SK-N-SH (cell line): ENCODE measurements around the gene RCCD1. TPM values are rescaled to one million over a fixed set of nuclear protein-coding genes. Genes with fewer than 3 reads are reported as not detected.

ENCODE experiments used
- CTCF ChIA-PET: fragments of 300-600, 350-600 bp; formaldehyde crosslinking; extraction: SDS; loops from one replicate; lab custom pipeline; 2021; lab: Yijun Ruan, JAX
- POLR2A ChIA-PET: fragments of 350-600 bp; sonication (Branson Sonifier 250); formaldehyde crosslinking; extraction: SDS; loops from one replicate; lab custom pipeline; 2020; ENCODE audit warnings: antibody characterized with exemption, inconsistent platforms; lab: Yijun Ruan, JAX
- DNase-seq: peaks from one replicate; pipeline ENCODE4 v3.0.0; 2012
- H2AFZ ChIP-seq: fragments of 200-600 bp; sonication (generic); 2 replicates; pipeline ENCODE4 v1.8.1; 2016; ENCODE audit warnings: antibody characterized with exemption, mild to moderate bottlenecking, low read depth
- H3F3A ChIP-seq: fragments of 200-600 bp; sonication (generic); replicated peaks from 2 replicates; pipeline ENCODE3; 2016; ENCODE audit warnings: antibody characterized with exemption, mild to moderate bottlenecking; ENCODE audit not compliant: insufficient read depth
- H3K27ac ChIP-seq, 2 experiments: fragments of 200-500 bp in 1 of 2; fragments of 200-600 bp in 1 of 2; sonication (Bioruptor generic) in 1 of 2; sonication (generic), shearing (Covaris generic) in 1 of 2; 2 replicates each; pipeline versions ENCODE4 v1.5.1 to v1.6.1; 2014 to 2016; ENCODE audit warnings: low read depth in 2 of 2, inconsistent platforms in 1 of 2, low read length in 1 of 2, mild to moderate bottlenecking in 1 of 2, mixed read lengths in 1 of 2
- H3K27me3 ChIP-seq: fragments of 200-600 bp; sonication (generic), shearing (Covaris generic); 2 replicates; pipeline ENCODE4 v1.6.1; 2016; ENCODE audit warnings: mixed run types; ENCODE audit not compliant: insufficient read depth
- H3K36me3 ChIP-seq, 2 experiments: fragments of 200-500 bp in 1 of 2; fragments of 200-600 bp in 1 of 2; sonication (Bioruptor generic) in 1 of 2; sonication (generic) in 1 of 2; replicated peaks in 1 of 2; 2 replicates each; pipeline versions ENCODE3 to v1.5.1; 2014 to 2016; ENCODE audit warnings: low read length in 1 of 2, mild to moderate bottlenecking in 1 of 2; ENCODE audit not compliant: insufficient read depth in 2 of 2, control insufficient read depth in 1 of 2
- H3K4me1 ChIP-seq, 2 experiments: fragments of 200-500 bp in 1 of 2; fragments of 200-600 bp in 1 of 2; sonication (Bioruptor generic) in 1 of 2; sonication (generic), shearing (Covaris generic) in 1 of 2; 2 replicates each; pipeline versions ENCODE4 v1.5.1 to v1.6.1; 2014 to 2016; ENCODE audit warnings: low read depth in 1 of 2, low read length in 1 of 2, mixed run types in 1 of 2; ENCODE audit not compliant: insufficient read depth in 2 of 2, control insufficient read depth in 1 of 2
- H3K4me2 ChIP-seq: fragments of 200-600 bp; sonication (generic), shearing (Covaris generic); 2 replicates; pipeline ENCODE4 v1.6.1; 2017; ENCODE audit warnings: mixed run types
- H3K4me3 ChIP-seq, 2 experiments: fragments of 200-500 bp in 1 of 2; fragments of 200-600 bp in 1 of 2; sonication (Bioruptor generic) in 1 of 2; sonication (generic), shearing (Covaris generic) in 1 of 2; 2 replicates each; pipeline versions ENCODE4 v1.5.1 to v1.8.1; 2014 to 2016; ENCODE audit warnings: low read depth in 2 of 2, inconsistent platforms in 1 of 2, low read length in 1 of 2, mild to moderate bottlenecking in 1 of 2, mixed read lengths in 1 of 2, moderate library complexity in 1 of 2
- H3K79me2 ChIP-seq: fragments of 200-600 bp; sonication (generic); 2 replicates; pipeline ENCODE4 v1.8.1; 2017; ENCODE audit warnings: mild to moderate bottlenecking; ENCODE audit not compliant: insufficient read depth
- H3K9ac ChIP-seq: fragments of 200-600 bp; sonication (generic); 2 replicates; pipeline ENCODE4 v1.6.1; 2017; ENCODE audit warnings: mixed run types
- H3K9me2 ChIP-seq: fragments of 200-600 bp; sonication (generic); 2 replicates; pipeline ENCODE4 v1.6.1; 2017; ENCODE audit warnings: mixed run types
- H3K9me3 ChIP-seq: fragments of 200-600 bp; sonication (generic); 2 replicates; pipeline ENCODE4 v1.6.1; 2017; ENCODE audit warnings: mixed run types, mild to moderate bottlenecking, moderate library complexity
- H4K20me1 ChIP-seq: fragments of 200-600 bp; sonication (generic); 2 replicates; pipeline ENCODE4 v1.6.1; 2017; ENCODE audit warnings: mild to moderate bottlenecking, mixed run types; ENCODE audit not compliant: insufficient read depth
- CHD2 ChIP-seq: fragments of 150-350 bp; IDR thresholded peaks from 2 replicates; pipeline ENCODE4 v1.6.1; 2018; ENCODE audit warnings: low read length; ENCODE audit not compliant: partially characterized antibody
- ELF1 ChIP-seq: IDR thresholded peaks from 2 replicates; pipeline ENCODE4 v1.4.0; 2012
- EP300 ChIP-seq, 2 experiments: IDR thresholded peaks; 2 replicates each; pipeline versions ENCODE4 v1.4.0 to v1.6.1; 2012; ENCODE audit warnings: borderline replicate concordance in 1 of 2, low read depth in 1 of 2, low read length in 1 of 2
- EZH2phosphoT487 ChIP-seq: fragments of 200-600 bp; sonication (generic); IDR thresholded peaks from 2 replicates; pipeline ENCODE4 v1.6.1; 2017; ENCODE audit warnings: low read depth, mixed run types, mild to moderate bottlenecking, antibody characterized with exemption, moderate library complexity, borderline replicate concordance
- FOXJ3 ChIP-seq: sonication (generic); formaldehyde crosslinking; IDR thresholded peaks from 2 replicates; pipeline ENCODE4 v1.5.1; 2020; ENCODE audit warnings: mild to moderate bottlenecking, missing genetic modification reagents
- GABPA ChIP-seq: IDR thresholded peaks from 2 replicates; pipeline ENCODE4 v1.4.0; 2012; ENCODE audit warnings: low read depth, mild to moderate bottlenecking
- GATA2 ChIP-seq: sonication (generic); formaldehyde crosslinking; IDR thresholded peaks from 2 replicates; pipeline ENCODE4 v1.5.0; 2020; ENCODE audit warnings: mild to moderate bottlenecking, missing genetic modification reagents
- RCOR1 ChIP-seq: fragments of 150-350 bp; IDR thresholded peaks from 2 replicates; pipeline ENCODE4 v1.6.1; 2017; ENCODE audit warnings: antibody characterized with exemption, low read length
- RFX5 ChIP-seq: IDR thresholded peaks from 2 replicates; pipeline ENCODE4 v1.6.1; 2012; ENCODE audit warnings: mild to moderate bottlenecking, improper control_type of control experiment, low read length
- SMC3 ChIP-seq: IDR thresholded peaks from 2 replicates; pipeline ENCODE4 v1.6.1; 2012; ENCODE audit warnings: low read depth, low read length, improper control_type of control experiment
- WGBS: methylation state at CpG from one replicate; pipeline ENCODE4 v1.1.6; 2017; ENCODE audit warnings: low lambda C conversion rate; 5-methylcytosine and 5-hydroxymethylcytosine counted together
- polyA plus RNA-seq, 3 experiments: library from polyadenylated mRNA; depleted of rRNA; stranded (reverse); fragments of >200 nt; gene quantifications; 2 replicates each; pipeline ENCODE4 v1.2.3, GENCODE V29; 2012
- TF ChIP-seq, protein P1 (sequence below): IDR thresholded peaks from 2 replicates; pipeline ENCODE4; 2012
- TF ChIP-seq, protein P2 (sequence below): IDR thresholded peaks from 2 replicates; pipeline ENCODE4 v1.4.0; 2012; ENCODE audit warnings: low read depth
- TF ChIP-seq, protein P3 (sequence below): fragments of 150-350 bp; IDR thresholded peaks from 2 replicates; pipeline ENCODE4 v1.6.1; 2016; ENCODE audit warnings: mild to moderate bottlenecking, low read depth, low read length

Gene RCCD1
- polyA plus RNA-seq, 1 of the 3 experiments (the other 2 are of a cell fraction), result 21.2 TPM

DNA sequence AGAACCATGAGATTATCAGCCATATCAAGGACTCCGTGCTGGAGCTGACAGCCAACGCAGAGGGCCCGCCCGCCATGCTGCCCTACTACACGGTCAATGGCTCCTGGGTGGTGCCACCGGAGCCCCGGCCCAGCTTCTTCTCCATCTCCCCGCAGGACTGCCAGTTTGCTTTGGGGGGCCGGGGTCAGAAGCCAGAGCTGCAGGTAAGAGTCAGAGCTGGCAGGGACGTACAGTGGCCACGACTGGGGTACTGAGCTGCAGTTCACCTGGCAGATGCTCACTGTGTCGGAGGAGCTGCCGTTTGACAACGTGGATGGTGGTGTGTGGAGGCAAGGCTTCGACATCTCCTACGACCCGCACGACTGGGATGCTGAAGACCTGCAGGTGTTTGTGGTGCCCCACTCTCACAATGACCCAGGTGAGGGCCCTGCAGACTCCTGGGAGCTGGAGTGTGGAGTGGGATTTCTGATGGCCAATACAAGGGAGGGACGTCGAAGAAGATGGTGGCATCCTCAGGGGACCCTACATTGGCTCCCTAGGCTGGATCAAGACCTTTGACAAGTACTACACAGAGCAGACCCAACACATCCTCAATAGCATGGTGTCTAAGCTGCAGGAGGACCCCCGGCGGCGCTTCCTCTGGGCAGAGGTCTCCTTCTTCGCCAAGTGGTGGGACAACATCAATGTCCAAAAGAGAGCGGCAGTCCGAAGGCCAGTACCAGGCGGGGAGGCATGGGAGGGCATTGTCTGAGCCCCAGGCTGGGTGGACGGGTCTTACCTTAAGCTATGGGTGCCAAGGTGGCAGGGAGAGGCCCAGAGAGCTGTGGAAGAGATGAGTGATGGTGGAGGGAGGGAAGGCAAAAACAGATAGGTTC, 49.1 kb upstream of the RCCD1 start:
- Histone ChIP-seq H3K9me3 (no peaks in the 10 kb centered on the region), H3K27ac (no peak overlapping the region), H3K9ac (no peak overlapping the region), H3K4me1 (peaks cover 3 to 11% of the 10 kb centered on the region in 2 experiments; a peak in 2 of 4 replicates), H3F3A (peaks cover 7% of the 10 kb centered on the region), H3K9me2 (no peaks in the 10 kb centered on the region), H3K36me3 (peaks cover 0 to 36% of the 10 kb centered on the region in 2 experiments), H3K27me3 (no peaks in the 10 kb centered on the region), H3K79me2 (no peaks in the 10 kb centered on the region), H3K4me2 (no peak overlapping the region), H3K4me3 (no peak overlapping the region), H4K20me1 (no peaks in the 10 kb centered on the region), H2AFZ (no peak overlapping the region)
- WGBS, result 98% methylated on average over 22 of the region's 28 CpGs
- DNase-seq, result no peak
- TF ChIP-seq, protein P1, sequence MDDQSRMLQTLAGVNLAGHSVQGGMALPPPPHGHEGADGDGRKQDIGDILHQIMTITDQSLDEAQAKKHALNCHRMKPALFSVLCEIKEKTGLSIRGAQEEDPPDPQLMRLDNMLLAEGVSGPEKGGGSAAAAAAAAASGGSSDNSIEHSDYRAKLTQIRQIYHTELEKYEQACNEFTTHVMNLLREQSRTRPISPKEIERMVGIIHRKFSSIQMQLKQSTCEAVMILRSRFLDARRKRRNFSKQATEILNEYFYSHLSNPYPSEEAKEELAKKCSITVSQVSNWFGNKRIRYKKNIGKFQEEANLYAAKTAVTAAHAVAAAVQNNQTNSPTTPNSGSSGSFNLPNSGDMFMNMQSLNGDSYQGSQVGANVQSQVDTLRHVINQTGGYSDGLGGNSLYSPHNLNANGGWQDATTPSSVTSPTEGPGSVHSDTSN, result no peak
- TF ChIP-seq, protein P2, sequence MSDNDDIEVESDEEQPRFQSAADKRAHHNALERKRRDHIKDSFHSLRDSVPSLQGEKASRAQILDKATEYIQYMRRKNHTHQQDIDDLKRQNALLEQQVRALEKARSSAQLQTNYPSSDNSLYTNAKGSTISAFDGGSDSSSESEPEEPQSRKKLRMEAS, result no peak
- TF ChIP-seq ELF1 (no peak), EZH2phosphoT487 (no peak), RFX5 (no peak), GABPA (no peak), RCOR1 (no peak), CHD2 (no peak), EP300 (IDR thresholded peaks at IDR 0.05; ENCODE audit: borderline replicate concordance in 1 of 2, low read depth in 1 of 2, low read length in 1 of 2) (no peak), SMC3 (no peak), FOXJ3 (CRISPR knock-in tag) (no peak), GATA2 (CRISPR knock-in tag) (no peak)
- TF ChIP-seq, protein P3, sequence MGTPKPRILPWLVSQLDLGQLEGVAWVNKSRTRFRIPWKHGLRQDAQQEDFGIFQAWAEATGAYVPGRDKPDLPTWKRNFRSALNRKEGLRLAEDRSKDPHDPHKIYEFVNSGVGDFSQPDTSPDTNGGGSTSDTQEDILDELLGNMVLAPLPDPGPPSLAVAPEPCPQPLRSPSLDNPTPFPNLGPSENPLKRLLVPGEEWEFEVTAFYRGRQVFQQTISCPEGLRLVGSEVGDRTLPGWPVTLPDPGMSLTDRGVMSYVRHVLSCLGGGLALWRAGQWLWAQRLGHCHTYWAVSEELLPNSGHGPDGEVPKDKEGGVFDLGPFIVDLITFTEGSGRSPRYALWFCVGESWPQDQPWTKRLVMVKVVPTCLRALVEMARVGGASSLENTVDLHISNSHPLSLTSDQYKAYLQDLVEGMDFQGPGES, result no peak
- ChIA-PET POLR2A (no interaction called here), CTCF (interaction anchor here (0.9 to 7.5 kb wide), 4 partner anchors 20 to 257 kb away, joined by 3 to 121 read pairs (median 7); partner anchors contain the start of genes HDDC3 and UNC45A)
